ENCODE measurements around the gene EEA1.

The EEA1 gene

GRCh38 chr12:92769124-92769901 lies 159.8 kb downstream of the EEA1 start:
- Histone ChIP-seq H3K4me1 (no peaks in the 10 kb centered on the region), H3K9me3 (no peaks in the 10 kb centered on the region), H3K36me3 (no peaks in the 10 kb centered on the region), H3K27me3 (no peaks in the 10 kb centered on the region), H3K4me3 (ENCODE audit: low read depth, low read length) (no peak overlapping the region)
- TF ChIP-seq CTCF (IDR thresholded peaks at IDR 0.05; ENCODE audit: low read depth, low read length): no peak
- DNase-seq: no peak

GRCh38 chr12:92765871-92766270 lies 163.2 kb downstream of the EEA1 start:
- DNase-seq: no peak
- no peaks in the 10 kb centered on the region for H3K9me3 ChIP-seq
- H3K27me3 ChIP-seq: no peaks in the 10 kb centered on the region
- TF ChIP-seq CTCF (IDR thresholded peaks at IDR 0.05; ENCODE audit: low read depth, low read length): no peak
- no peak overlapping the region for H3K4me3 ChIP-seq (ENCODE audit: low read depth, low read length)
- no peaks in the 10 kb centered on the region for H3K4me1 ChIP-seq
- H3K36me3 ChIP-seq: no peaks in the 10 kb centered on the region

- Histone ChIP-seq H3K36me3 (no peaks in the 10 kb centered on the region), H3K4me3 (ENCODE audit: low read depth, low read length) (no peak overlapping the region), H3K9me3 (no peaks in the 10 kb centered on the region), H3K4me1 (no peaks in the 10 kb centered on the region), H3K27me3 (no peaks in the 10 kb centered on the region)
- no peak for TF ChIP-seq CTCF (IDR thresholded peaks at IDR 0.05; ENCODE audit: low read depth, low read length)
- DNase-seq: no peak
Measured at GRCh38 chr12:92764831-92765230, 164.3 kb downstream of the EEA1 start.

DNA sequence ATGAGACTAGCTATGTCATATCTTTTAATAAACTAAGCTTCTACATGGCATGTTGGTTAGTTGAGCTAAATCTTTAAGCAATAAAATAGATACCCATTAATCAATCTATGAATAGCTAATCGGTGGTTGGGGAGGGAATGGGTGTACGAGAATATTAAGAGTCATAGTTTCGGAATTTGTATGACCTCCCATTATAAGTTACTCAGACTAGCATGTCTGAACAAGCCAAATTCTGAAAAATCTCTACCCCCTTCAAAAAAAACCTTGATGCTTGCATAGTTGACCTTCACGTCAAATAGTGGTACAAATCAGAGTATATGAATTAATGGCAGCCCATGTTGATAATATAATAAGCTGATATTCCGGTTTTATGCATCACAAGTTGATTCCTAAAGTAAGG lies 166.3 kb downstream of the EEA1 start:
- no peaks in the 10 kb centered on the region for H3K36me3 ChIP-seq
- H3K9me3 ChIP-seq: no peaks in the 10 kb centered on the region
- H3K4me1 ChIP-seq: no peaks in the 10 kb centered on the region
- DNase-seq: no peak
- H3K4me3 ChIP-seq (ENCODE audit: low read depth, low read length): no peak overlapping the region
- no peak for TF ChIP-seq CTCF (IDR thresholded peaks at IDR 0.05; ENCODE audit: low read depth, low read length)
- no peaks in the 10 kb centered on the region for H3K27me3 ChIP-seq

GRCh38 chr12:92759634-92760268 lies 169.3 kb downstream of the EEA1 start:
- DNase-seq: no peak
- Histone ChIP-seq H3K4me3 (ENCODE audit: low read depth, low read length) (no peak overlapping the region), H3K36me3 (no peaks in the 10 kb centered on the region), H3K27me3 (no peaks in the 10 kb centered on the region; the same call in 1 of the 2 replicates), H3K9me3 (no peaks in the 10 kb centered on the region), H3K4me1 (no peaks in the 10 kb centered on the region)
- TF ChIP-seq CTCF (IDR thresholded peaks at IDR 0.05; ENCODE audit: low read depth, low read length): no peak

GRCh38 chr12:92757597-92758121 lies 171.4 kb downstream of the EEA1 start:
- TF ChIP-seq CTCF (IDR thresholded peaks at IDR 0.05; ENCODE audit: low read depth, low read length): no peak
- no peaks in the 10 kb centered on the region for H3K4me1 ChIP-seq
- no peaks in the 10 kb centered on the region; the same call in 1 of the 2 replicates for H3K27me3 ChIP-seq
- no peaks in the 10 kb centered on the region for H3K9me3 ChIP-seq
- no peaks in the 10 kb centered on the region for H3K36me3 ChIP-seq
- DNase-seq: no peak
- no peak overlapping the region for H3K4me3 ChIP-seq (ENCODE audit: low read depth, low read length)
